Thyroid gland (tissue), 4 donors: ENCODE measurements around the gene PTPRT. TPM values are rescaled to one million over a fixed set of nuclear protein-coding genes. Genes with fewer than 3 reads are reported as not detected.

Experiments
- DNase-seq, 2 donors: peaks; one replicate each; pipeline ENCODE4 v3.0.0-alpha.2; 2019
- H3K27ac ChIP-seq, 3 donors: fragments of 200-600 bp; sonication (generic); 1 replicate in 2 of 3; 2 replicates in 1 of 3; pipeline ENCODE4 v1.5.1; 2016 to 2019; ENCODE audit warnings: mild to moderate bottlenecking in 1 of 3, moderate library complexity in 1 of 3
- H3K27me3 ChIP-seq: fragments of 200-600 bp; sonication (generic); one replicate; pipeline ENCODE4 v1.5.1; 2019
- H3K36me3 ChIP-seq, 2 donors: fragments of 200-600 bp; sonication (generic); one replicate each; pipeline ENCODE4 v1.5.1; 2016 to 2019
- H3K4me1 ChIP-seq, 2 donors: fragments of 200-600 bp; sonication (generic); one replicate each; pipeline ENCODE4 v1.5.1; 2017 to 2019
- H3K4me3 ChIP-seq, 3 donors: fragments of 200-600 bp; sonication (generic); replicated peaks in 1 of 3; 1 replicate in 2 of 3; 2 replicates in 1 of 3; pipeline ENCODE4 v1.5.1; 2016; ENCODE audit warnings: mild to moderate bottlenecking in 1 of 3
- H3K9me3 ChIP-seq: fragments of 200-600 bp; sonication (generic); one replicate; pipeline ENCODE4 v1.5.1; 2017
- POLR2A ChIP-seq, 2 donors: fragments of 450-650 bp; IDR thresholded peaks; one replicate each; pipeline ENCODE4 v1.6.1; 2017; ENCODE audit warnings: antibody characterized with exemption in 2 of 2, mild to moderate bottlenecking in 2 of 2, moderate library complexity in 1 of 2
- WGBS, 2 donors: methylation state at CpG; one replicate each; pipeline ENCODE4 v1.1.5; 2017; 5-methylcytosine and 5-hydroxymethylcytosine counted together
- intact Hi-C: fragments of 100-400 bp; cut with DNase I; formaldehyde crosslinking; loops from one replicate; pipeline ENCODE4 v1.15.1; 2023
- total RNA-seq, 4 donors: library from RNA; depleted of rRNA; stranded (reverse); fragments of >200 nt; gene quantifications; one replicate each; pipeline ENCODE4 v1.2.3, GENCODE V29; 2016
- TF ChIP-seq, protein P1 (sequence below), 6 experiments: fragments of 200-600 bp in 3 of 6; fragments of 450-650 bp in 3 of 6; sonication (generic) in 3 of 6; IDR thresholded peaks; one replicate each; pipeline ENCODE4 v1.5.1; 2016 to 2019; ENCODE audit warnings: antibody characterized with exemption in 6 of 6, mild to moderate bottlenecking in 2 of 6, inconsistent platforms in 1 of 6, moderate library complexity in 1 of 6

PTPRT gene
- total RNA-seq, 4 donors from 2014 or later, result 0.11 to 0.15 TPM; not detected in 2

GRCh38 chr20:43183536-43184070, 6.1 kb downstream of the PTPRT start:
- H3K4me3 ChIP-seq, result no peak overlapping the region
- TF ChIP-seq, protein P1, sequence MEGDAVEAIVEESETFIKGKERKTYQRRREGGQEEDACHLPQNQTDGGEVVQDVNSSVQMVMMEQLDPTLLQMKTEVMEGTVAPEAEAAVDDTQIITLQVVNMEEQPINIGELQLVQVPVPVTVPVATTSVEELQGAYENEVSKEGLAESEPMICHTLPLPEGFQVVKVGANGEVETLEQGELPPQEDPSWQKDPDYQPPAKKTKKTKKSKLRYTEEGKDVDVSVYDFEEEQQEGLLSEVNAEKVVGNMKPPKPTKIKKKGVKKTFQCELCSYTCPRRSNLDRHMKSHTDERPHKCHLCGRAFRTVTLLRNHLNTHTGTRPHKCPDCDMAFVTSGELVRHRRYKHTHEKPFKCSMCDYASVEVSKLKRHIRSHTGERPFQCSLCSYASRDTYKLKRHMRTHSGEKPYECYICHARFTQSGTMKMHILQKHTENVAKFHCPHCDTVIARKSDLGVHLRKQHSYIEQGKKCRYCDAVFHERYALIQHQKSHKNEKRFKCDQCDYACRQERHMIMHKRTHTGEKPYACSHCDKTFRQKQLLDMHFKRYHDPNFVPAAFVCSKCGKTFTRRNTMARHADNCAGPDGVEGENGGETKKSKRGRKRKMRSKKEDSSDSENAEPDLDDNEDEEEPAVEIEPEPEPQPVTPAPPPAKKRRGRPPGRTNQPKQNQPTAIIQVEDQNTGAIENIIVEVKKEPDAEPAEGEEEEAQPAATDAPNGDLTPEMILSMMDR (IDR thresholded peaks at IDR 0.05), result no peak
- no peak for TF ChIP-seq POLR2A (IDR thresholded peaks at IDR 0.05)
- no peaks in the 10 kb centered on the region for H3K4me1 ChIP-seq
- WGBS, 2 donors, result 41 to 57% methylated on average over 5 of the region's 5 CpGs
- H3K27ac ChIP-seq, result no peak overlapping the region
- intact Hi-C loops, result no loop called here
- no peak for DNase-seq
- no peaks in the 10 kb centered on the region for H3K36me3 ChIP-seq
- H3K9me3 ChIP-seq, result no peaks in the 10 kb centered on the region
- no peaks in the 10 kb centered on the region for H3K27me3 ChIP-seq

GRCh38 chr20:43178080-43178479, 11.6 kb downstream of the PTPRT start:
- Histone ChIP-seq H3K9me3 (no peaks in the 10 kb centered on the region), H3K4me3 (no peak overlapping the region), H3K36me3 (no peaks in the 10 kb centered on the region), H3K4me1 (no peaks in the 10 kb centered on the region), H3K27me3 (no peaks in the 10 kb centered on the region), H3K27ac (no peak overlapping the region)
- intact Hi-C loops, result no loop called here
- DNase-seq, result no peak
- no peak for TF ChIP-seq POLR2A (IDR thresholded peaks at IDR 0.05)
- TF ChIP-seq, protein P1 (IDR thresholded peaks at IDR 0.05), result no peak
- WGBS, 2 donors, result 38 to 39% methylated on average over 2 of the region's 2 CpGs

DNA sequence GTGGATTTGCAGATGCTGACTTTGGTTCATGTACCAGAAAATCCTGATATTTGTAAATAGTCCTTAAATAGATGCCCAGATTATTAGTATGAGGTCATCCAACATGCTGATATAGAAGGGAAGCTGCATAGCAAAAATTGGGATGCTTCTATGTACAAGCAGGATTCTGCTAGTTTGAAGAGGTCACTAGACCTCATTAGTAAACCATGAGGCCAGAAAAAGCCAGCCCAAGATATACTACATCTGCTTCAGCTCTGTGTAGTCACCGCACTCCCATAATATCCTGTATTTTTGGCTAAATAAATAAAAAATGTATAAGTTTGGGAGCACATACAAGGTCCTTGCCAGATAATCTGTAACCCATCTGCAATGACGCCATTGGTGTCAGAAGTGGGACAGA, 13.0 kb downstream of the PTPRT start:
- Histone ChIP-seq H3K4me3 (no peak overlapping the region), H3K27ac (no peak overlapping the region), H3K36me3 (no peaks in the 10 kb centered on the region), H3K4me1 (no peaks in the 10 kb centered on the region), H3K9me3 (no peaks in the 10 kb centered on the region), H3K27me3 (no peaks in the 10 kb centered on the region)
- 70 to 83% methylated on average over 2 of the region's 2 CpGs for WGBS, 2 donors
- DNase-seq, result no peak
- intact Hi-C loops, result no loop called here
- TF ChIP-seq, protein P1 (IDR thresholded peaks at IDR 0.05), result no peak
- TF ChIP-seq POLR2A (IDR thresholded peaks at IDR 0.05), result no peak

DNA sequence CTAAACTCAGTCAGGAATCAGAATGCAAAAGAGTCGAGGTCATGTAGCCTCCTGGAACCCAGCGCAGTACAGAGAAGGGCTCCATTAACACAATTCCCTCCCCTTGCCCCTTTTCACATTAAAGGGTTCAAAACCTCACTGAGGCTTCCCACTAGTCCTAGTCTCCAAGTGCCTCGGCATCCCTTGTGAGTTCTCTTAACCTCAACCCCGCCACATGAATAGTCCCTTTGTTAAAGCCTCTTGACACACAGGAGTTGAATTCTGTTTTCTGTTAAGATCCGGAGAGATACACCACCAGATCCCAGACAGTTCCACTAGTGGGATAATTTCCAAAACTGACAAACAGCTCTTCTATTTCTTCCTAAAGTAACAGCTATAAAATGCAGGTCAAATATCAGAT, 17.8 kb downstream of the PTPRT start:
- WGBS, 2 donors, result 57 to 72% methylated on average over 5 of the region's 5 CpGs
- Histone ChIP-seq H3K27me3 (no peaks in the 10 kb centered on the region), H3K36me3 (no peaks in the 10 kb centered on the region), H3K4me3 (no peak overlapping the region), H3K9me3 (no peaks in the 10 kb centered on the region), H3K27ac (no peak overlapping the region), H3K4me1 (no peaks in the 10 kb centered on the region)
- intact Hi-C loops, result no loop called here
- DNase-seq, result no peak
- no peak for TF ChIP-seq POLR2A (IDR thresholded peaks at IDR 0.05)
- TF ChIP-seq, protein P1 (IDR thresholded peaks at IDR 0.05), result no peak

- TF ChIP-seq, protein P1 (IDR thresholded peaks at IDR 0.05), result no peak
- no peak for TF ChIP-seq POLR2A (IDR thresholded peaks at IDR 0.05)
- DNase-seq, result no peak
- Histone ChIP-seq H3K36me3 (no peaks in the 10 kb centered on the region), H3K27ac (no peak overlapping the region), H3K4me3 (no peak overlapping the region), H3K9me3 (no peaks in the 10 kb centered on the region), H3K4me1 (no peaks in the 10 kb centered on the region), H3K27me3 (no peaks in the 10 kb centered on the region)
- intact Hi-C loops, result no loop called here
- 73 to 74% methylated on average over 4 of the region's 4 CpGs for WGBS, 2 donors
These were observed 18.9 kb downstream of the PTPRT start for GRCh38 chr20:43170771-43171170.
